Prostate gland (tissue), 2 donors: Measurements from ENCODE around the gene UGT8. TPM values are rescaled to one million over a fixed set of nuclear protein-coding genes. Genes with fewer than 3 reads are reported as not detected.

Experiments
- DNase-seq: peaks from one replicate; pipeline ENCODE4 v3.0.0-alpha.2; 2019; ENCODE audit warnings: low spot score
- H3K27ac ChIP-seq, 2 donors: fragments of 200-600 bp; sonication (generic); 2 replicates each; pipeline ENCODE4 v1.5.1; 2017 to 2019
- H3K27me3 ChIP-seq: fragments of 200-600 bp; sonication (generic); replicated peaks from 2 replicates; pipeline ENCODE4 v1.5.1; 2019; ENCODE audit not compliant: insufficient read depth
- H3K36me3 ChIP-seq, 2 donors: fragments of 200-600 bp; sonication (generic); 1 replicate in 1 of 2; 2 replicates in 1 of 2; pipeline versions ENCODE4 v1.5.1 to v1.8.1; 2017 to 2019
- H3K4me1 ChIP-seq: fragments of 200-600 bp; sonication (generic); replicated peaks from 2 replicates; pipeline ENCODE4 v1.5.1; 2019
- H3K4me3 ChIP-seq, 2 donors: fragments of 200-600 bp; sonication (generic); 2 replicates each; pipeline ENCODE4 v1.5.1; 2017 to 2019
- H3K9me3 ChIP-seq: fragments of 200-600 bp; sonication (generic); 2 replicates; pipeline ENCODE4 v1.5.1; 2017
- POLR2A ChIP-seq: fragments of 450-650 bp; IDR thresholded peaks from one replicate; pipeline ENCODE4 v1.6.1; 2016; ENCODE audit warnings: antibody characterized with exemption, mild to moderate bottlenecking
- POLR2AphosphoS5 ChIP-seq: sonication (generic); formaldehyde crosslinking; IDR thresholded peaks from one replicate; pipeline ENCODE4 v1.6.1; 2017; ENCODE audit warnings: antibody characterized with exemption
- WGBS: methylation state at CpG from one replicate; pipeline ENCODE4 v1.1.5; 2018; 5-methylcytosine and 5-hydroxymethylcytosine counted together
- intact Hi-C: fragments of 100-400 bp; cut with DNase I; formaldehyde crosslinking; loops from one replicate; pipeline ENCODE4 v1.14.2; 2022
- total RNA-seq, 2 donors: library from RNA; depleted of rRNA; stranded (reverse); fragments of >200 nt; gene quantifications; one replicate each; pipeline ENCODE4 v1.1.0, GENCODE V29; 2016
- TF ChIP-seq, protein P1 (sequence below), 4 experiments: fragments of 200-600 bp in 2 of 4; fragments of 450-650 bp in 2 of 4; sonication (generic) in 2 of 4; IDR thresholded peaks; 1 replicate in 3 of 4; 2 replicates in 1 of 4; pipeline ENCODE4 v1.5.1; 2016 to 2019; ENCODE audit warnings: antibody characterized with exemption in 4 of 4, mild to moderate bottlenecking in 2 of 4, moderate library complexity in 2 of 4

Gene UGT8
- total RNA-seq, 2 donors from 2014 or later, result 0.55 to 2.0 TPM

DNA sequence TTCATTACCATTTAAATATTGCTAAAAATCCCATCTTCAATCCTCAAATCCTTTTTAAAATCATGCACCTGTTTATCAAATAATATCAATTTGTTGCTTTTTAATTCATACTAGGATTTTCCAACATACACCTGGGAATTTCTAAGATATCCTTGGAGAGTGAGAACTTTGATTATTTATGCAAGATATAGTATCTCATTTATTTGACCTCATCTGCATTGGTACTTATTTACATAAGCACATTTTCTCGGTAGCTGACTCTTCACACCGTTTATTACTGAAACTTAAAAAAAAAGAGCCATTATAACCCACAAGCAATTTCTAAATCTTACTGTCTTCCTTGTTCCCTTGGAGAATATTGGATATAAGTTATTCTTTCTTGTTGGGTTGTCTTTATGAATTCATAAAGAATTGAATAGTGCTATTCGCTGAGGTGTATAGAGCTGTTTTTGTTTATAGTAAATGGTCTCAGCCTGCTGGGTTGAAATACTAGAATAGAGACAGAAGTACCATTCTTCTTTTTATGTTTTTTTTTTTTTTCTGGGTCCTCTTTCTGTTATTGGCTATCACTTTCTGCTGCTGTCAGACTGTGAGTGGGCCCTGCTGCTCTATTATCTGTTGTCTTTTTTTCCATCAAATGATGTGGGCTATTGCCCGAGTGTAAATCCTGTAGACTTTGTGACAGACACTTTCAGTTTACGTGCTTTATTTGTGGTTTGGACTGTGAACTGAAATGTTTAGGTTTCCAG lies 2.9 kb downstream of the UGT8 start:
- Histone ChIP-seq H3K27ac (no peak overlapping the region), H3K27me3 (peaks cover 6% of the 10 kb centered on the region), H3K36me3 (no peaks in the 10 kb centered on the region), H3K4me1 (no peaks in the 10 kb centered on the region), H3K9me3 (no peaks in the 10 kb centered on the region), H3K4me3 (no peak overlapping the region)
- whole genome bisulfite sequencing, result 89% methylated on average over 5 of the region's 5 CpGs
- TF ChIP-seq POLR2A, result no peak
- TF ChIP-seq, protein P1, sequence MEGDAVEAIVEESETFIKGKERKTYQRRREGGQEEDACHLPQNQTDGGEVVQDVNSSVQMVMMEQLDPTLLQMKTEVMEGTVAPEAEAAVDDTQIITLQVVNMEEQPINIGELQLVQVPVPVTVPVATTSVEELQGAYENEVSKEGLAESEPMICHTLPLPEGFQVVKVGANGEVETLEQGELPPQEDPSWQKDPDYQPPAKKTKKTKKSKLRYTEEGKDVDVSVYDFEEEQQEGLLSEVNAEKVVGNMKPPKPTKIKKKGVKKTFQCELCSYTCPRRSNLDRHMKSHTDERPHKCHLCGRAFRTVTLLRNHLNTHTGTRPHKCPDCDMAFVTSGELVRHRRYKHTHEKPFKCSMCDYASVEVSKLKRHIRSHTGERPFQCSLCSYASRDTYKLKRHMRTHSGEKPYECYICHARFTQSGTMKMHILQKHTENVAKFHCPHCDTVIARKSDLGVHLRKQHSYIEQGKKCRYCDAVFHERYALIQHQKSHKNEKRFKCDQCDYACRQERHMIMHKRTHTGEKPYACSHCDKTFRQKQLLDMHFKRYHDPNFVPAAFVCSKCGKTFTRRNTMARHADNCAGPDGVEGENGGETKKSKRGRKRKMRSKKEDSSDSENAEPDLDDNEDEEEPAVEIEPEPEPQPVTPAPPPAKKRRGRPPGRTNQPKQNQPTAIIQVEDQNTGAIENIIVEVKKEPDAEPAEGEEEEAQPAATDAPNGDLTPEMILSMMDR (IDR thresholded peaks at IDR 0.05), result no peak
- no peak for TF ChIP-seq POLR2AphosphoS5
- no peak for DNase-seq
- intact Hi-C loops, result no loop called here

DNA sequence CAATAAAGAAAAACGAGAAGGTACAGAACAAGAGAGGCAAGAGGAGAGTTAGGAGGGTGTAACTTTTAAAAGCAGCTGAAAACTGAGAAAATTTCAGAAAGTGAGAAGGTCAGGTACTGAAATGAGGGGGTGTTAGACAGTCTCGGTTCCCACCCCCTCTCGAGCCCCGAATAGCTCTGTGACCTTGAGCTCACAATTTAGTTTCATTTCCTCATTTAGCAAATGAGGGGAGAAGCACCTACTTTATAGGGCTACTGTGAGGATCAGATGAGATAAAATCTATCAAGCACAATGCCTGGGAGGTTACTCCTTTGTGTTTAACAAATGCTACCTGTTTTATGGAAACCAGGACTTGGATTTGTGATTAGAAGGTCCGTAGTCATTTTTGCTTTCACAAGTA lies 4.9 kb downstream of the UGT8 start:
- 46% methylated on average over 5 of the region's 5 CpGs for WGBS
- H3K27me3 ChIP-seq, result peaks cover 6% of the 10 kb centered on the region
- no peak overlapping the region for H3K4me3 ChIP-seq
- H3K9me3 ChIP-seq, result no peaks in the 10 kb centered on the region
- TF ChIP-seq, protein P1 (IDR thresholded peaks at IDR 0.05), result no peak
- TF ChIP-seq POLR2A (no peak), POLR2AphosphoS5 (no peak)
- DNase-seq, result no peak
- H3K4me1 ChIP-seq, result no peaks in the 10 kb centered on the region
- no peak overlapping the region for H3K27ac ChIP-seq
- H3K36me3 ChIP-seq, result no peaks in the 10 kb centered on the region
- intact Hi-C loops, result no loop called here

DNA sequence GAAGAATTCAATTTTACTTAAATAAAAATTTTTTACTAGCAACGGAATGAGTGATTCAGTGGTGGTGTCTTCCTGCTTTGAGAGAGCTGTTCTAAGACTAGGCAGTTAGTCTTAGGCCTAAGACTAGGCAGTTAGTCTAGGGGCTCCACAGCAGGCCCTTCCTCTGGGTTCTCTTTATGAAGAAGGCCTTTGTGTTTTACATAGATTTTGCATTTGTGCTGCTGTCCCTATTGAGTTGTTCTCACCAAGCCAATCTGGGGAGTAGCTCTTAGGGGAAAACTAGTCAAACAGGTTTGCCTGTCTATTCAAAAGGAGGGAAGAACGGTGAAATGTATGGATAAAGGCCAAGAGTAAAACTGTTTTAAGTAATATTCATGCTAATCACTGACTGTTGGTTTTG lies 7.6 kb downstream of the UGT8 start:
- no peak for DNase-seq
- no peaks in the 10 kb centered on the region for H3K4me1 ChIP-seq
- H3K4me3 ChIP-seq, result no peak overlapping the region
- intact Hi-C loops, result no loop called here
- TF ChIP-seq POLR2AphosphoS5, result no peak
- no peak for TF ChIP-seq POLR2A
- no peaks in the 10 kb centered on the region for H3K36me3 ChIP-seq
- H3K27ac ChIP-seq, result no peak overlapping the region
- no peaks in the 10 kb centered on the region for H3K9me3 ChIP-seq
- 70% methylated on average over 2 of the region's 2 CpGs for WGBS
- H3K27me3 ChIP-seq, result no peaks in the 10 kb centered on the region

DNA sequence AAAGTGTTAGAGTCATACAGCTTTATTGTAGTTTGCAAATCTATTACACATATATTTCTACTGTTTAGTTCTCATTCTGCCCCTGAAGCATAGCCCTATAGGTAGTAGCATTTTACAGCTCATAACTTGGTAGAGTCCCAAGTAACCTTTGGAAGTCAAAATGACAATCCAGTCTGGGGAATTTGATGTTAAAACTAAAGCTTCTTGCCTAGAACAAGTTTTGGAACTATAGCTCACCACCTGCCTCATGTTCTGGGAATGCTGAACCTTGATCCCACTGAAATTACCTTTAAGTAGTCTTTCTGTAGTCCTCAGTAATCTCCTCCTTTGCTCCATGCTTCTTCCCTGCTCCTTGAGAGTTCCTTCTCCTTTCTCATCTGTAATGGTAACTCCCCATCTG lies 8.4 kb downstream of the UGT8 start:
- intact Hi-C loops, result no loop called here
- no peak for DNase-seq
- H3K9me3 ChIP-seq, result no peaks in the 10 kb centered on the region
- H3K27ac ChIP-seq, result no peak overlapping the region
- H3K27me3 ChIP-seq, result no peaks in the 10 kb centered on the region
- H3K4me1 ChIP-seq, result no peaks in the 10 kb centered on the region
- TF ChIP-seq POLR2AphosphoS5 (no peak), POLR2A (no peak)
- TF ChIP-seq, protein P1 (IDR thresholded peaks at IDR 0.05), result no peak
- H3K36me3 ChIP-seq, result no peaks in the 10 kb centered on the region
- H3K4me3 ChIP-seq, result no peak overlapping the region

DNA sequence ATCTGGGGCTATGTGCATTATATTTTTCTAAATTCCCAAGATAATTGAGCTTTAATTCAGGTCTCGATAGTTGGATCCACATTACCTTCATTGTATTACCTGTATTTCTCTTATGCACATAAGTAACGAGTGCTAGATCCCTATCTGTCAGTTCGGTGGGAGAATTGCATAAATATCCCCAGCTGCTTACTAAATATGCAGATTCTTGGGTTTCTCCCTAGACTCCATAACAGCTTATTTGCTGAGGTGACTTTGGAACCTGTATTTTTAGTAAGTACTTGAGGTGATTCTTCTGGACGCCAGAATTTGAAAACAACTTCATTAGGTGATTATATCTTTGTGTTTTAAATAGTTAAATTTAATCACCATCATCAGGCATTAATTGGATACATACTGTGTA lies 15.0 kb downstream of the UGT8 start:
- Histone ChIP-seq H3K4me1 (no peaks in the 10 kb centered on the region), H3K9me3 (no peaks in the 10 kb centered on the region), H3K27ac (no peak overlapping the region), H3K27me3 (no peaks in the 10 kb centered on the region), H3K36me3 (no peaks in the 10 kb centered on the region), H3K4me3 (no peak overlapping the region)
- no peak for TF ChIP-seq POLR2AphosphoS5
- TF ChIP-seq, protein P1 (IDR thresholded peaks at IDR 0.05), result no peak
- TF ChIP-seq POLR2A, result no peak
- 76% methylated on average over 4 of the region's 4 CpGs for WGBS
- intact Hi-C loops, result no loop called here
- DNase-seq, result no peak
